ENCODE measurements around the gene MET. TPM values are rescaled to one million over a fixed set of nuclear protein-coding genes. Genes with fewer than 3 reads are reported as not detected.
"Not testable (repeated sequence)": the region's sequence is repeated elsewhere in the genome, so short reads cannot be mapped to it uniquely, and the experiment has no call there.

Gene MET
- total RNA-seq, 1 experiment from 2014 or later = 5.0 TPM

GRCh38 chr7:116757283-116757682 is 85.3 kb downstream of the MET start:
- Histone ChIP-seq H2BK12ac (ENCODE audit: insufficient read length, low read depth, low read length) (no peak overlapping the region), H2BK15ac (ENCODE audit: low read depth, low read length) (no peak overlapping the region), H3K9me3 (ENCODE audit: control insufficient read depth, low read depth, low read length) (no peaks in the 10 kb centered on the region), H3K27ac (ENCODE audit: insufficient read length, low read depth, low read length) (no peak overlapping the region), H3K56ac (ENCODE audit: insufficient read length, low read depth, low read length) (no peak overlapping the region), H3K14ac (ENCODE audit: insufficient read depth, low read length) (no peak overlapping the region), H3K23me2 (ENCODE audit: insufficient read length, low read depth, low read length, poor library complexity, severe bottlenecking) (no peaks in the 10 kb centered on the region), H3K27me3 (ENCODE audit: insufficient read depth, low read length) (no peaks in the 10 kb centered on the region), H2AK5ac (ENCODE audit: insufficient read length, low read length) (no peak overlapping the region), H2BK120ac (ENCODE audit: low read depth, low read length, poor library complexity, severe bottlenecking) (no peak overlapping the region), H3K18ac (ENCODE audit: insufficient read length, low read depth, low read length) (no peak overlapping the region), H3K79me2 (ENCODE audit: insufficient read depth, low read length) (no peaks in the 10 kb centered on the region), H4K8ac (replicated peaks; ENCODE audit: insufficient read length, low read depth, low read length) (no peak overlapping the region), H3K4ac (ENCODE audit: low read depth, low read length) (no peak overlapping the region), H3K23ac (ENCODE audit: insufficient read length, low read depth, low read length) (no peak overlapping the region), H3K79me1 (ENCODE audit: insufficient read depth, low read depth, low read length, poor library complexity, severe bottlenecking) (no peaks in the 10 kb centered on the region), H4K5ac (ENCODE audit: insufficient read length, low read depth, low read length) (no peak overlapping the region), H3T11ph (ENCODE audit: low read length) (no peak overlapping the region), H2BK20ac (ENCODE audit: low read depth, low read length, poor library complexity, severe bottlenecking) (no peak overlapping the region), H4K20me1 (ENCODE audit: control insufficient read depth, insufficient read depth, insufficient read length) (no peaks in the 10 kb centered on the region), H2AFZ (ENCODE audit: low read length) (no peak overlapping the region), H3K4me1 (ENCODE audit: insufficient read depth, low read length) (no peaks in the 10 kb centered on the region), H4K91ac (ENCODE audit: insufficient read length, low read depth, low read length) (no peak overlapping the region), H3K9ac (ENCODE audit: extremely low read depth, insufficient read length, low read length) (no peak overlapping the region), H2BK5ac (ENCODE audit: insufficient read length, low read length) (no peak overlapping the region), H3K4me2 (ENCODE audit: insufficient read depth, insufficient read length, low read length) (no peak overlapping the region)
- Mint-ChIP-seq H3K36me3 (ENCODE audit: insufficient read depth in 1 of 3, low read depth in 3 of 3) (no peaks in the 10 kb centered on the region), H3K4me1 (peaks cover 6% of the 10 kb centered on the region in 2 experiments; a peak in 2 of 4 replicates), H3K27me3 (ENCODE audit: low read depth) (no peaks in the 10 kb centered on the region), H3K4me3 (no peak overlapping the region), H3K9me3 (no peaks in the 10 kb centered on the region), H3K27ac (no peak overlapping the region)
- DNase-seq = no peak
- WGBS (ENCODE audit: extremely low coverage, insufficient read length, low lambda C conversion rate) = no CpG with 5 or more reads among the region's 4 CpGs
- TF ChIP-seq CTCF (conservative IDR thresholded peaks at IDR 0.05) = no peak

DNA sequence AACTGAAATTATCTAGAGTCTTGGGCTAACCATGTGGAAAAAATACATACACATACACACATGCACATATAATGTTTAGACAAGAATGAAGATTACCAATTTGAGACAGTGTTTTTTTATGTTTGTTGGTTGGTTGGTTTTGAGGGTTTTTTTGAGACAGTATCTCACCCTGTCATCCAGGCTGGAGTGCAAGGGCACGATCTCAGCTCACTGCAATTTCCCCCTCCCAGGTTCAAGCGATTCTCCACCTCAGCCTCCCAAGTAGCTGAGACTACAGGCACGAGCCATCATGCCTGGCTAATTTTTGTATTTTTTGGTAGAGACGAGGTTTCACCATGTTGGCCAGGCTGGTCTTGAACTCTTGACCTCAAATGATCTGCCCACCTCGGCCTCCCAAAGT is 87.6 kb downstream of the MET start:
- not testable (repeated sequence) for H4K91ac ChIP-seq (ENCODE audit: insufficient read length, low read depth, low read length); H2BK20ac ChIP-seq (ENCODE audit: low read depth, low read length, poor library complexity, severe bottlenecking); H3K27ac Mint-ChIP-seq; H3K27ac ChIP-seq (ENCODE audit: insufficient read length, low read depth, low read length); H3K27me3 Mint-ChIP-seq (ENCODE audit: low read depth); H4K20me1 ChIP-seq (ENCODE audit: control insufficient read depth, insufficient read depth, insufficient read length); H3K27me3 ChIP-seq (ENCODE audit: insufficient read depth, low read length); H3K9me3 ChIP-seq (ENCODE audit: control insufficient read depth, low read depth, low read length); H3K4me3 Mint-ChIP-seq; H2AFZ ChIP-seq (ENCODE audit: low read length); H3K18ac ChIP-seq (ENCODE audit: insufficient read length, low read depth, low read length); DNase-seq; H3K4me2 ChIP-seq (ENCODE audit: insufficient read depth, insufficient read length, low read length); H3K14ac ChIP-seq (ENCODE audit: insufficient read depth, low read length); H4K8ac ChIP-seq (replicated peaks; ENCODE audit: insufficient read length, low read depth, low read length); H3K9me3 Mint-ChIP-seq; H2BK15ac ChIP-seq (ENCODE audit: low read depth, low read length); H2AK5ac ChIP-seq (ENCODE audit: insufficient read length, low read length); H2BK5ac ChIP-seq (ENCODE audit: insufficient read length, low read length); H2BK120ac ChIP-seq (ENCODE audit: low read depth, low read length, poor library complexity, severe bottlenecking); H3K36me3 Mint-ChIP-seq (ENCODE audit: insufficient read depth in 1 of 3, low read depth in 3 of 3); H3K9ac ChIP-seq (ENCODE audit: extremely low read depth, insufficient read length, low read length); H3K79me1 ChIP-seq (ENCODE audit: insufficient read depth, low read depth, low read length, poor library complexity, severe bottlenecking); H3K4me1 ChIP-seq (ENCODE audit: insufficient read depth, low read length); H3K23ac ChIP-seq (ENCODE audit: insufficient read length, low read depth, low read length); H3T11ph ChIP-seq (ENCODE audit: low read length); H3K23me2 ChIP-seq (ENCODE audit: insufficient read length, low read depth, low read length, poor library complexity, severe bottlenecking); H4K5ac ChIP-seq (ENCODE audit: insufficient read length, low read depth, low read length); H3K4ac ChIP-seq (ENCODE audit: low read depth, low read length); H2BK12ac ChIP-seq (ENCODE audit: insufficient read length, low read depth, low read length); H3K79me2 ChIP-seq (ENCODE audit: insufficient read depth, low read length); H3K56ac ChIP-seq (ENCODE audit: insufficient read length, low read depth, low read length); H3K4me1 Mint-ChIP-seq
- no CpG with 5 or more reads among the region's 5 CpGs for WGBS (ENCODE audit: extremely low coverage, insufficient read length, low lambda C conversion rate)

All from H9 (cell line).